COLO829 (cell line): Measurements from ENCODE around the gene CASK.
"Not testable (repeated sequence)": the region's sequence is repeated elsewhere in the genome, so short reads cannot be mapped to it uniquely, and the experiment has no call there.

Experiments
- DNase-seq: peaks from one replicate; pipeline ENCODE4 v3.0.0; 2012; ENCODE audit warnings: low spot score

CASK gene

GRCh38 chrX:41689711-41690110, 233.6 kb downstream of the CASK start:
- no peak for DNase-seq

DNA sequence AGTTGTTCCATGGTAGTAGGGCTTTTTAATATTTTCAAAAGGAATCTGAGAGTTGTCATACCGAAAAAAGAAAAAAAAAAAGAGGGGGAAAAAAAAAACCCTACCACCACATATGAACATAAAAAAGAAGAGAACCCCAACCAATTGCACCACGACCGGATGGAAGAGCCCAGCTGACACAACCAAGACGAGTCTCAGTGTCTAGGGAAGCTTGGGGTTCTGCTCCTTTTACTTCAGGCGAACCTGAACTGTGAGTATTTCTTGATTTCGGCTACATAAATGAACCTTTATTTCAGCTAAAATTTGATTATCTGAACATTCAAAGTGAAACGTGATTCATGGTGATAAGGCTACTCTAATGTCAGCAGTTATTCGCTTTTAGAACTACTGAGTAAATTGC, 234.5 kb downstream of the CASK start, which contains the start of gene GPR34:
TSS of gene GPR34 (plus strand) at position 139 of the 400 bp plus-strand sequence. CDS start 6,661 bp downstream, outside the sequence.
- no peak for DNase-seq

DNA sequence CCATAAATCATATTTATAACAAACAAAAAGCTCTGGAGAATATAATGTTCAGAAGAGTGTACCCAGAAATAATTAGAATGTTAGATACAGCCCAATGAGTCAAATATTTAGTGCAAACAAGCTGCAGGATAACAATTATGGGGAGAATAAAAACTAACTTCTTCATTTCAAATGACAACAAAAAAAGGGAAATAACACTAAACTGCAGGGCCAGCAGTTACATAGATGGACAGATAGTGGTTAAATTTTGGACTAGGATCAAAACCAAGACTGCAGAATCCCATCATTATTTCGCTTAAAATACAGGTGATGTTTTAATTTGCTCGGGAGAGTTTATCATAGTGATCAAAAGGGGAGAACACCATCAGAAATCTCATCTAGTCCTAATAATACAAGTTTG, 235.2 kb downstream of the CASK start:
- DNase-seq = no peak

GRCh38 chrX:41686788-41687187, 236.6 kb downstream of the CASK start:
- DNase-seq = no peak

DNA sequence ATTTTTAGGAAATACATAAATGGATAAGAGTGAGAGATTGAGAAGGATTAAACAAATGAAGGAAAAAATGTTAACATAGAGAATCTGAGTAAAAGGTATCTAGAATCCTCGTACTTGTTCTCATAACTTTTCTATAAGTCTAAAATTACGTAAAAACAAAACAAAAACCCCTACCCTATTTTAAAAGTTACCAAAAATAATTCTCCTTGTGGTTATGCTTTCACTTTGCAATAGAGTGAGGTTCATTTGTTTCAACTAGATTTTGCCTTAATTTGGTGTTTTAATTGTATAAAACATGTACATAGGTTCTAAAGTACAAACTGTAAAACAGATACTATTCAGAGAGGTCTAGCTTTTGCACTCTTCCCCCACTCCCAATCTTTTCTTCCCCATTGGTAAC, 238.4 kb downstream of the CASK start:
- no peak for DNase-seq

DNA sequence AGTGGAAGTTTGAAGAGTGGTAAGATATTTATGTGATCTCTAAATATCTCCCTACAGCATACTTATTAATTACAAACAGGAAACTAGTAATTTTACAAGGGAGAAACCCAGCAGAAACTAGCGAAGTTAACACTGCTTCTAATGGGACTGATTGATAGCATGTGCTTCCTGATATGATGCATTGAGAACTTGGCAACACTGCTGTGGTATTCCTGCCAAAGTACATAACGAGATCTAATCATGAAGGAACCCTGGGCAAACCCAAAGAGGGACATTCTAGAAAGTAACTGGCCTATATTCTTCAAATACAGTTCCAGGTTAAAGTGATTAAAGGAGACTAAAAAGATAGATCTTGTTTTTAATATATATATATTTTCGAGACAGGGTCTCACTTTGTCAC, 239.2 kb downstream of the CASK start:
- DNase-seq = no peak

GRCh38 chrX:41677183-41678060, 245.9 kb downstream of the CASK start:
- no peak for DNase-seq

DNA sequence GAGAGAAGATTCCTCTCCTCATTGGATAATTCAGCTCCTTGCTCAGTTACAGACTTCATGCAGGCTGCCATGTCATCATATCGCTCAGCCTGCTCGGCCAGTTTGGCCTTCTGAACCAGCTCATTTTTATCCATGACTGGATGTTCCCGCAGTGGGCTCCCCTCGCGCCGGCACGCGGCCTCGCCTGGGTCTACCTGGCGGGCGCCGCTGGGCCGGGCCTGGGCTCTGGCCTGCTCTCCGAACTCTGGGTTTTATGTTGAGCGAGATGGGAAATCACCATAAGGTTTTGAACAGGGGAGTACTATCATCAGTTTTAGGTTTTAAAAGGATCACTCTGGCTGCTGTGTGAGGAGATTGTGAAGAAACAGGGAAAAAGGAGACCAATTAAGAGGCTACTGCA, 247.0 kb downstream of the CASK start:
- not testable (repeated sequence) for DNase-seq

GRCh38 chrX:41672643-41673042, 250.7 kb downstream of the CASK start:
- no peak for DNase-seq

- DNase-seq = no peak
Observed at GRCh38 chrX:41671082-41671481, 252.3 kb downstream of the CASK start.

- DNase-seq = no peak
Observed at GRCh38 chrX:41670112-41670511, 253.2 kb downstream of the CASK start.

- no peak for DNase-seq
Observed at GRCh38 chrX:41667631-41668030, 255.7 kb downstream of the CASK start.

DNA sequence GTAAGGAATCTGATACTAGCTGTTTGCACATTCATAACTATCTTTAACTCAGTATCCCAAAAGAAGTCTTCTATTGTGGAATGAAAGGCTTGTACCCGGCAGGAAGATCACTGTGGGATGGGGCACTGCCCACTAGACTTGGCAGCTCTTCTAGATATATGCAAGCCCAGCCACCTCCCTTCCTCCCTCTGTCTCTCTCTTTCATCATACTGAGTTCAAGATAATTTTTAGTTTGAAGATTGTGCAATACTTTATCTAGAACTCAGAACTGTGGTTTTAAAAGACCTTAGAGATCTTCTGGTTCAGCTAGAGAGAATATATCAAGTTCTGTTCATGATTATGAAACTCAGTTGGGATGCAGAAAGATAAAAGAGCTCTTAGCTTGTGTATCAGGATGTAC, 257.1 kb downstream of the CASK start:
- DNase-seq = no peak

GRCh38 chrX:41665686-41666085, 257.7 kb downstream of the CASK start:
- DNase-seq = no peak

DNA sequence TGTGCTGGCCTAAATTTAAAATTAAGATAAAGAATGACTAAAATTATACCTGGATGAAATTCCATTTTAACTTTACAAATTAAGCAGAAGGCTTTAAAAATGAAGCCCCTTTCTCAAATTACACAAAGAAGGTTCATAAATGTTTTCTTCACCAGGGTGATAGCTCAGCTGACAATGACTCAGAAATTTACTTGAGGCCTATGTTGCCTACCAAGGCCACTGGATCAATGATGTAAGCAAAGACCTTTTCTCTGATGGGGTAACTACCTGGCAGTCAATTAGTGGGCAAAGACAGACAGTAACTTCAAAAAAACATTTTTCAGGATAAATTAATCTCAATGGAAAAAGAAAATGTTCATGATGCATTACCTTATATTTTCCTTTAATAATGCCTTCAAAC, 258.4 kb downstream of the CASK start:
- no peak for DNase-seq

DNA sequence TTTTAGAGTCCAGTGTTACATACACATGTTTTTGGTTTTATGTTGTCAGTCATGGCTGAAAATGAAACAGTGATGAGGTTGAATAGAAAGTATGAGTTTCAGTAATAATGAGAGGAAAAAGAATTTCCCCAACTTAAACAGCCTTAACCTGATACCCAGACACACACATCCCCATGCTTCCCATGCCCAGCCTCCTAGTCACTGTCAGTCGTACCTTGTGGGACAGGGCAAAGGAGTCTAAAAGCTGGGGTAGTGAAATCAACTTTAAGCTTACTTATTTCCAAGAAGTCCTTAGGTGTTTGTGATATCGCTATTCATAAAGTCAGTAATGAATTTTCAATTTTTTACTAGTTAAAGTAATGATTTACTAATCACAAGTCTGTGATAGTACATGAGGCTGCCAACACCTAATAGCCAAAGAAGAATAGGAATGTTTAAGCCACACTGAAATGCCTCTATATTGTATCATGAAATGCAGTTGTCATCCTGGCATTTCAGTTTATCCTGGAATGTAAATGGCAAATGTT, 258.9 kb downstream of the CASK start:
- no peak for DNase-seq

DNA sequence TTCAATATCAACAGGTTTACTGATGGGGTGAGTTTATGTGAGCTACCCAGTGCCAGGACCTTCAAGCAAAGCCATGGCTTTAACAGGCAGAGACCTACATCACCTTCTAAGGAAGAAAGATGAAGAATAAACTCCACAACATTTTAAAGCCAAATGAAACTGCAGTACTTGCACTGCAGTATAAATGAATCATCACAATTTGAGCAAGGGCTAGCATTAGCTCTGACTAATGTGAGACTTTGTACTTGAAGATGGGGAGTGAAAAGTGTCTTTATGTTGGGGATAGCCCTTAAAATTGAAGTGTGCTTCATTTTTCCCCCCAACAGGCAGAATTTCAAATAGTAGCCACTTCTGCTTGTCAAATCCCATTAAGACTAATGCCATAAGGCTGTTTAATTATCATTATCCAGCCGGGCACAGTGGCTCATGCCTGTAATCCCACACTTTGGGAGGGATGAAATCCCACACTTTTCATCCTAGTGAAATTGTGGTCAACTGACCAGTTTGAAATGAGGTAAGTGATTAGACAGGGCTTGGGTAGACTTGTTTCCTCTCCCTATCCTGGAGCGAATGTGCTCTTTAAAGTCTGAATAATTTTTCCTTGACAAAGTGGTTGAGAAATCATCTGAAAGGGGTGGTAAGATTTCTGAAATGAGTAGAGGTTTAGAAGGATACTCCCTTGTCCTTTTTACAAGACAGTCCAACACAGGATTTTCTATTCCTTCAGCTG, 261.8 kb downstream of the CASK start:
- DNase-seq = no peak

- no peak for DNase-seq
Observed at GRCh38 chrX:41655631-41656030, 267.7 kb downstream of the CASK start.

DNA sequence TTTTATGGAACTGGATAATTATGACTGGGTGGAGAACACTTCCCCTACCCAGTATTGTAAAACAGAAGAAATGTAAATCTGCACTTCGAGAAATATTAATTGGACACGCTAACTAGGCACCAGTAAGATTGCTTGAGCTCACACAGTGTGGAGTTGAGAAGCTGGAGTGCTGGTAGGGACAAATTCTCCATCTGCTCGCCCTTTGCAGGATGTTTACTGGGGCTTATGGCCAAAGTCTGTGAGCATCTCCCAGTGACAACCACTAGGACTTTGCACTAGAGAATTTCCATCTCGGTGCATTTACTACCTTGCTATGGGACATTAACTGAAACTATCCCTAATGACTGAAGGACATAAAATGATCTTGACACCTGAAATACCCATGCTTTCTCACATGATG, 268.3 kb downstream of the CASK start:
- no peak for DNase-seq

- no peak for DNase-seq
Observed at GRCh38 chrX:41653125-41653524, 270.2 kb downstream of the CASK start.

DNA sequence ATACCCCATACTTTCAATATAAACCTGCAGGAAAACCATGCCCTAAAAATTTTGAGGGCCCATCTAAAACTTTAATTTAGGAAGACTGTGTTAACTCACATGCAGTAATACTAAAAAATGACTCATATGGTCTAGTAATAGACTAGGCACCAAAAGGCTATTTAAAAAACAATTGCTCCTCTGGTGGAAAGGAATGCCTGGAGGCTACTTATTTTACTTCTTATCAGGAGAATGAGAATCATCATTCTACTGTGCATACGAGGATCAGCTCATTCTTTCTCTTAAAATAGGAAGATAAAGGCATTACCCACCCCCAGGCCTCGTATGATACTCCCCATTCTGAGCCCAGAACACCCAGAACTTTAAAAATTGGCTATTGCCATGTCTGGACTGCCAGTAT, 277.2 kb downstream of the CASK start:
- DNase-seq = not testable (repeated sequence)

GRCh38 chrX:41634284-41634683, 289.1 kb downstream of the CASK start:
- no peak for DNase-seq

- no peak for DNase-seq
Observed at GRCh38 chrX:41630091-41630490, 293.3 kb downstream of the CASK start.
